NCI-H460 (cell line): ENCODE data around the gene TTC1. TPM values are rescaled to one million over a fixed set of nuclear protein-coding genes. Genes with fewer than 3 reads are reported as not detected.
"Not testable (repeated sequence)": the region's sequence is repeated elsewhere in the genome, so short reads cannot be mapped to it uniquely, and the experiment has no call there.

Experiments
- DNase-seq: peaks from one replicate; pipeline ENCODE4 v3.0.0-alpha.2; 2016; ENCODE audit warnings: low read depth; ENCODE audit errors: extremely low read depth
- total RNA-seq: library from RNA; depleted of rRNA; stranded (reverse); fragments of >200 nt; shearing (Covaris generic); gene quantifications from 2 replicates; pipeline ENCODE4 v1.2.3, GENCODE V29; 2014

TTC1 gene
- total RNA-seq, 1 experiment from 2014 or later = 67.6 TPM

- DNase-seq = no peak
These were observed 15.7 kb upstream of the TTC1 start for GRCh38 chr5:159993194-159993593.

- no peak for DNase-seq
These were observed 13.0 kb upstream of the TTC1 start for GRCh38 chr5:159995907-159996306.

GRCh38 chr5:160001457-160001856 lies 7.5 kb upstream of the TTC1 start:
- DNase-seq = no peak

GRCh38 chr5:160007514-160007913 lies 1.4 kb upstream of the TTC1 start:
- no peak for DNase-seq

- DNase-seq = not testable (repeated sequence)
These were observed 436 bp upstream of the TTC1 start for GRCh38 chr5:160008529-160008876.

- DNase-seq = no peak
These were observed 651 bp downstream of the TTC1 start for GRCh38 chr5:160009591-160009989.

GRCh38 chr5:160011471-160011870 lies 2.5 kb downstream of the TTC1 start:
- DNase-seq = no peak

GRCh38 chr5:160014197-160014596 lies 5.3 kb downstream of the TTC1 start:
- not testable (repeated sequence) for DNase-seq

- no peak for DNase-seq
These were observed 10.1 kb downstream of the TTC1 start for GRCh38 chr5:160018945-160019625.

GRCh38 chr5:160020266-160020770 lies 11.4 kb downstream of the TTC1 start:
- no peak for DNase-seq

GRCh38 chr5:160020964-160021363 lies 12.0 kb downstream of the TTC1 start:
- DNase-seq = no peak

- DNase-seq = peak; percentile 66
These were observed 13.0 kb downstream of the TTC1 start for GRCh38 chr5:160021831-160022446.

- no peak for DNase-seq
These were observed 14.3 kb downstream of the TTC1 start for GRCh38 chr5:160023007-160023907.

GRCh38 chr5:160023908-160024630 lies 15.1 kb downstream of the TTC1 start:
- DNase-seq = no peak

GRCh38 chr5:160029004-160029403 lies 20.1 kb downstream of the TTC1 start:
- DNase-seq = no peak

GRCh38 chr5:160029540-160030139 lies 20.7 kb downstream of the TTC1 start:
- DNase-seq = no peak

- DNase-seq = no peak
These were observed 21.9 kb downstream of the TTC1 start for GRCh38 chr5:160030631-160031377.

GRCh38 chr5:160033546-160034252 lies 24.8 kb downstream of the TTC1 start:
- DNase-seq = no peak

- DNase-seq = no peak
These were observed 27.3 kb downstream of the TTC1 start for GRCh38 chr5:160036243-160036642.
